ENCODE measurements around the gene TNFAIP8. TPM values are rescaled to one million over a fixed set of nuclear protein-coding genes. Genes with fewer than 3 reads are reported as not detected.

Gene TNFAIP8
- total and polyA plus RNA-seq, 2 of the 13 experiments (the other 11 are each of a cell fraction or from before 2014, with no cell fraction given) = 6.4 to 11.2 TPM

GRCh38 chr5:119435436-119436132 is 79.8 kb downstream of the TNFAIP8 start (continued):
- TF ChIP-seq ZNF318 (CRISPR knock-in tag; IDR thresholded peaks at IDR 0.05) (no peak), BCL3 (CRISPR knock-in tag; IDR thresholded peaks at IDR 0.05) (no peak), IRF2 (CRISPR knock-in tag; IDR thresholded peaks at IDR 0.05) (no peak), ATF6 (CRISPR knock-in tag; conservative IDR thresholded peaks at IDR 0.05) (no peak), ATAD3A (CRISPR knock-in tag; IDR thresholded peaks at IDR 0.05) (no peak), SMAD3 (CRISPR knock-in tag; IDR thresholded peaks at IDR 0.05) (no peak), AHR (CRISPR knock-in tag; IDR thresholded peaks at IDR 0.05) (no peak), MXI1 (IDR thresholded peaks at IDR 0.05; ENCODE audit: borderline replicate concordance, low read depth, low read length) (no peak), IRX3 (CRISPR knock-in tag; IDR thresholded peaks at IDR 0.05; ENCODE audit: borderline replicate concordance, low read depth) (no peak), SMC3 (IDR thresholded peaks at IDR 0.05; ENCODE audit: low read length) (peak; percentile 57; the same call in 1 of the 2 replicates), RBAK (CRISPR knock-in tag; IDR thresholded peaks at IDR 0.05) (no peak), ZMYM4 (CRISPR knock-in tag; IDR thresholded peaks at IDR 0.05) (0 out of 2 replicates have a peak, but pooled peaks have one; percentile 19), TARDBP (CRISPR knock-in tag; IDR thresholded peaks at IDR 0.05) (peak; percentile 38; the same call in 1 of the 2 replicates), ELF1 (CRISPR knock-in tag; IDR thresholded peaks at IDR 0.05) (peak; percentile 63), HMGXB4 (CRISPR knock-in tag; IDR thresholded peaks at IDR 0.05; ENCODE audit: borderline replicate concordance in 1 of 2, low read depth in 1 of 2) (peak; percentile 45 to 52; a peak in 1 of 4 replicates), CENPT (CRISPR knock-in tag; IDR thresholded peaks at IDR 0.05; ENCODE audit: low read depth) (no peak)

Measured in HepG2 (cell line).